ENCODE data around the gene KLRD1.
"Not testable (repeated sequence)": the region's sequence is repeated elsewhere in the genome, so short reads cannot be mapped to it uniquely, and the experiment has no call there.

The KLRD1 gene

GRCh38 chr12:10341892-10342509 is 34.3 kb downstream of the KLRD1 start:
- Histone ChIP-seq H3K27ac (no peak overlapping the region), H3K9me3 (ENCODE audit: severe bottlenecking) (no peaks in the 10 kb centered on the region), H3K4me3 (ENCODE audit: low read depth, low read length) (no peak overlapping the region), H3K27me3 (ENCODE audit: insufficient read depth, low read depth, severe bottlenecking) (no peaks in the 10 kb centered on the region), H3K36me3 (no peaks in the 10 kb centered on the region)
- DNase-seq: no peak
- TF ChIP-seq CTCF (IDR thresholded peaks at IDR 0.05; ENCODE audit: low read depth, low read length): no peak

GRCh38 chr12:10351457-10351856 is 43.8 kb downstream of the KLRD1 start:
- H3K4me3 ChIP-seq (ENCODE audit: low read depth, low read length); H3K36me3 ChIP-seq; H3K27ac ChIP-seq; H3K27me3 ChIP-seq (ENCODE audit: insufficient read depth, low read depth, severe bottlenecking); DNase-seq; H3K9me3 ChIP-seq (ENCODE audit: severe bottlenecking): not testable (repeated sequence)

GRCh38 chr12:10354071-10354470 is 46.4 kb downstream of the KLRD1 start:
- H3K27ac ChIP-seq: no peak overlapping the region
- H3K9me3 ChIP-seq (ENCODE audit: severe bottlenecking): no peaks in the 10 kb centered on the region
- no peaks in the 10 kb centered on the region for H3K36me3 ChIP-seq
- H3K4me3 ChIP-seq (ENCODE audit: low read depth, low read length): no peak overlapping the region
- no peak for TF ChIP-seq CTCF (IDR thresholded peaks at IDR 0.05; ENCODE audit: low read depth, low read length)
- no peak for DNase-seq
- H3K27me3 ChIP-seq (ENCODE audit: insufficient read depth, low read depth, severe bottlenecking): no peaks in the 10 kb centered on the region

GRCh38 chr12:10354502-10354901 is 46.8 kb downstream of the KLRD1 start:
- H3K27me3 ChIP-seq (ENCODE audit: insufficient read depth, low read depth, severe bottlenecking): no peaks in the 10 kb centered on the region
- no peak overlapping the region for H3K4me3 ChIP-seq (ENCODE audit: low read depth, low read length)
- DNase-seq: no peak
- no peaks in the 10 kb centered on the region for H3K36me3 ChIP-seq
- no peak overlapping the region for H3K27ac ChIP-seq
- TF ChIP-seq CTCF (IDR thresholded peaks at IDR 0.05; ENCODE audit: low read depth, low read length): no peak
- no peaks in the 10 kb centered on the region for H3K9me3 ChIP-seq (ENCODE audit: severe bottlenecking)

GRCh38 chr12:10358131-10358530 is 50.5 kb downstream of the KLRD1 start:
- no peak overlapping the region for H3K4me3 ChIP-seq (ENCODE audit: low read depth, low read length)
- TF ChIP-seq CTCF (IDR thresholded peaks at IDR 0.05; ENCODE audit: low read depth, low read length): no peak
- no peaks in the 10 kb centered on the region for H3K36me3 ChIP-seq
- no peaks in the 10 kb centered on the region for H3K9me3 ChIP-seq (ENCODE audit: severe bottlenecking)
- H3K27me3 ChIP-seq (ENCODE audit: insufficient read depth, low read depth, severe bottlenecking): no peaks in the 10 kb centered on the region
- no peak for DNase-seq
- H3K27ac ChIP-seq: no peak overlapping the region

- Histone ChIP-seq H3K27ac (no peak overlapping the region), H3K9me3 (ENCODE audit: severe bottlenecking) (no peaks in the 10 kb centered on the region), H3K36me3 (no peaks in the 10 kb centered on the region), H3K4me3 (ENCODE audit: low read depth, low read length) (no peak overlapping the region), H3K27me3 (ENCODE audit: insufficient read depth, low read depth, severe bottlenecking) (no peaks in the 10 kb centered on the region)
- no peak for TF ChIP-seq CTCF (IDR thresholded peaks at IDR 0.05; ENCODE audit: low read depth, low read length)
- DNase-seq: no peak
Observed at GRCh38 chr12:10358969-10359368, 51.3 kb downstream of the KLRD1 start.
